ENCODE data around the gene PLIN4.

Gene PLIN4

DNA sequence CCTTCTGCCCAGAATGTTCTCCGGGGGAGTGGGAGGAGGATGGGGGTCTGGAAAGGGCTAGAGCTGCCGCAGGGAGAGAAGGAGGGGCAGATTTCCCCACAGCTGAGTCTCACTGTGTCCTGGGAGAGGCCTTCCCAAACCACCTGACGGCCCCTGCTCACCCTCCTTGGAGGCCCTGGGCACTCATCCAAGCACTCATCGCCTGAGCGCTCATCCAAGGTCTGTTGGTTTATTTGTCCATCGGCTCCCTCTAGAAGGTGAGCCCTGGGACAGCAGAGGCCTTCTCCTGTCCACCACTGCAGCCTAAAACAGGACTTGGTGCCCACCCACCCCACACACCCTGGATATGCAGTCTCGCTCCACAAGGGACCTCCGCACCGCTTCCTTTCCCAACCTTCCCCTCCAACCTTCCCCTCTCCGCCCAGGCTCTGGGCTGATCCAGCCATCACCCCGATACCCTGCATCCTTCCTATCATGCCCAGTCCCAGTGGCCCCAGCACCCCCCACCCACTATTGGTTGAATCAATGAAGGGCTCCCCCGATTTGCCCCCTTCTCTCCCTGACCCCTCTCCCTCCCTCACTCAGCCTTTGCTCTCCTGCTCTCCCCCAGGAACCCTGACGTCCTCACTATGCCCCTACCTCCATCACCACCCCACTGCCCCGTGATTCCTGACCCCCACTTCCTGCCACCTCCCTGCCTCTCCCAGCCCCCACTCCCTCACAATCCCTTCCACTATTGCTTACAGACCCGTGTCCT is 62.4 kb downstream of the PLIN4 start:
- no peak for ATAC-seq

GRCh38 chr19:4454747-4455718 is 63.3 kb downstream of the PLIN4 start:
- DNase-seq: no peak
- no peak for ATAC-seq

More for the DNA sequence above, 62.4 kb downstream of the PLIN4 start:
- no peak for DNase-seq

DNA sequence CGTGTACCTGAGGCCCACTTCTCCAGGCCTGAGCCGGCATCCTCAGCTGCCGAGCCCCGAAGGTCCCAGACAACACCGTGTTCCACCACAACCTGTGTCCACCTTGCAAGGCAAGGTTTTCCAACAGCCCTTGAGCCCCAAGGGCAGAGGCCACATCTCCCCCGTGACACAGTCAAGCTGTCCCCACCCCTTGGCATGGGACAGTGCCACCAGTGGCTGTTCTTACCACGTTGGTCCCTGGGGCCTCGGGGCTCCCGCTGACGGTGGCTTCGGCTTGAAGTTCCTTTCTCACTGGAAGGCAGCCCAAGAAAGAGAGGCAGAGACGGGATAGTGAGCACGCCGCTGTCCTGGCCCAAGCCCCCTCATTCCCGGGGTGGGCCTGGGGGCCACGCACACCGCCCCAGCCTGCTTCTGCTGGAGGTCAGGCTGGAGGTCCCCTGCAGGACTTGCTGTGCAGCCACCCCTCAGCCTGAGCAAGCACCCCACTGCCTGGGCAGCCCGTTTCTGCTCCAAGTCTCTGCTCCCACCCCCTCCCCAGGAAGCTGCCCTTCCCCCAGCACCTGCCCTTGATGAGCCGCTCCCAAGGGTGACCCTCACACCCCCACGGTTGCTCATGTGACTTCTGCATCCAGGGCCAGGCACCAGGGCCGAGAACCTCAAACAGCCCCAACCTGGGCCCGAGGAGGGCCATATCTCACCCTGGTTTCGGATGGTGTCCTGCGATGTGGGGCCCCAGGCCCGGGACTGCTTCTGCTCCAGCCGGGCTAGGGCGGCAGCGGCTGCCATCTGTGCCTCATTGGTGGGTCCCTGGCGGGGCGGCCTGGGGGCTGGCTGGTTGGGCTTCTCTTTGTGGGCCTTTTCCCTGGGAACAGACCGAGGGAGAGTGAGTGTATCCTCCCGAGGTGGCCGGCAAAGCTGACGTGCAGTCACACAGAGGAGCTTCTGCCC is 64.8 kb downstream of the PLIN4 start:
- no peak for ATAC-seq
- DNase-seq: no peak

- no peak for ATAC-seq
These were observed 65.9 kb downstream of the PLIN4 start for GRCh38 chr19:4452230-4452990.

More at GRCh38 chr19:4452230-4452990, 65.9 kb downstream of the PLIN4 start:
- no peak for DNase-seq

Measured in stimulated activated naive CD8-positive, alpha-beta T cell treated with anti-CD3 and anti-CD28 coated beads, Interleukin-15, Interleukin-2, amounts not matched to agents 100 U/mL and 50 U/mL, for 24 hours (primary cell).